ENCODE results near the gene FBXO45.
A peak's percentile ranks its signal among the peaks of the same experiment; 100 is the strongest.
"Not testable (repeated sequence)": the region's sequence is repeated elsewhere in the genome, so short reads cannot be mapped to it uniquely, and the experiment has no call there.

Gene FBXO45

DNA sequence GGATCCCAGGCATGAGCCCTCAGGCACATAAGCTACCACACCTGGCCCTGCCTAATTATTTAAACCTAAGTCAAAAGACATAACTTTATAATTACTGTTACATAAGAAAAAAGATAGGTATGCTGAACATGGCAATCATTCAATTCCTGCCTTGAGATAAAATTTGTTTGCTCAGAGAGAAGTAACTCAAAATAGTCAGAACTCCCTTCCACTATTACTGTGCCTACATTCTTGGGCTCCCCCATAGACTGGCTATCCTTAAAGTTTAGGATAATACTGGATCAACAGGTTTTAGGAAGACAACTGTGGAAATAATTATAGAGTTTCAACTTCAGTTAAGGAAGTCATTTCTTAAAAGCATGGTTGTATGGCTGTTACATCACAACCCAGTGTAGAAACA is 10.0 kb upstream of the FBXO45 start:
- DNase-seq, result no peak

DNA sequence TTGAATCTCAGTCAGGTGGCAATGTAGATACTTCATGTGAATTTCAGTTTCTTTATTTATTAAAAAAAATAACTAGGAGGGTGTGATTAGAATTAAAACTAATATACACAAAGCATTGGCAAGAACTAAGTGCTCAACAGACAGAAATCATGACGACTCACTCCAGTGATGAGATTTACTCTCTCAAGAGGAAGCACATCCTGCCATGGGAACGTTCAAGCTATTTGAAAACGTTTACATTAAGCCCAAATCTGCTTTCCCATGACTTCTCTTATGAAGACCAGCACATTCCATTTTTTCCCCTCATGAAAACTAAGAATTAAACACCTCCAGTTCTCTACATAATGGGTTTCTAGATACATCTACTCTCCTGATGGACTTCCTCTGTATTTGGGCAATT is 8.6 kb upstream of the FBXO45 start:
- no peak for DNase-seq

DNA sequence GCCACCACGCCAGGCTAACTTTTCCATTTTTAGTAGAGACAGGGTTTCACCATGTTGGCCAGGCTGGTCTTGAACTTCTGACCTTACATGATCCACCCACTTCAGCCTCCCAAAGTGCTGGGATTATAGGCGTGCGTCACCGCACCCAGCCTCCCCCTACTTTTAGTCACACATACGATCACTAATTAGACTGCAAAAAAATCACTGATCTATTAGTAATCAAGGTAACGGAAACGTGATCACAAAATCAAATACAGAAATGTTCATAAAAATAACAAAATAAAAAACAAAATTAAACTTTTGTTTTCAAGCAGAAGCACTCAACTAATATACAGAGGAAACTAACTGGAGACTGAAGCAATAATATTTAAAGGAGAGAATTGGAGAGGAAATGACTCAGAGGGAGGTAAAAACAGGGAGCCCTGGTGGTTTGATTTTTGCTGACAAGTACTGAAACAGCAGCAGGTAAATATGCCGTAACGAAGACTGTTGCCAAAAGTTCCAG is 4.7 kb upstream of the FBXO45 start:
- no peak for DNase-seq

DNA sequence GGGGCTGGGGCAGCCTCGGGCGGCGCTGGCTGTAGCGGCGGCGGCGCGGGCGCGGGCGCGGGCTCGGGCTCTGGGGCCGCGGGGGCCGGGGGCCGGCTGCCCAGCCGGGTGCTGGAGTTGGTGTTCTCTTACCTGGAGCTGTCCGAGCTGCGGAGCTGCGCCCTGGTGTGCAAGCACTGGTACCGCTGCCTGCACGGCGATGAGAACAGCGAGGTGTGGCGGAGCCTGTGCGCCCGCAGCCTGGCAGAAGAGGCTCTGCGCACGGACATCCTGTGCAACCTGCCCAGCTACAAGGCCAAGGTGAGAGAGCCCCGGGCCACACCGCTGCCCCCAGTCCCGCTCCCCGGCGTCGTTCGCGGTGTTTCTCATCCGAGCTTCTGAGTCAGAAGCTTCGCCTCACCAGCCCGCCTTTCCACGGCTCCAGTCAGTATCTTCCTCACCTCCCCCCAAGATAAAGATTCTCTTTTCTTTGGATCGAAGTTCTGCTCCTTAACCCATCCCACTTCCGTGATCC is 600 bp downstream of the FBXO45 start:
- DNase-seq, result no peak

DNA sequence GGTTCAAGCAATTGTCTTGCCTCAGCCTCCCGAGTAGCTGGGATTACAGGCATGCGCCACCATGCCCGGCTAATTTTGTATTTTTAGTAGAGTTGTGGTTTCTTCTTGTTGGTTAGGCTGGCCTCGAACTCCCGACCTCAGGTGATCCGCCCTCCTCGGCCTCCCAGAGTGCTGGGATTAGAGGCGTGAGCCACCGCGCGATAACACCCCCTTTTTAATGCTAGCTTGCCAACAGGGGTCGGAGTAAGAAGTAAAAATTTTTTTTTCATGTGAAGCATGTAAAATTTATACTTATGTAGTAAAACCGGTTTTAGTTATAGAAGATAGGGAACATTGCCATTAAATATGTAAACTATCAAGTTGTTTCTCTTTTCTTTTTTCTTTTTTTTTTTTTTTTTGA is 1.9 kb downstream of the FBXO45 start:
- DNase-seq, result not testable (repeated sequence)

DNA sequence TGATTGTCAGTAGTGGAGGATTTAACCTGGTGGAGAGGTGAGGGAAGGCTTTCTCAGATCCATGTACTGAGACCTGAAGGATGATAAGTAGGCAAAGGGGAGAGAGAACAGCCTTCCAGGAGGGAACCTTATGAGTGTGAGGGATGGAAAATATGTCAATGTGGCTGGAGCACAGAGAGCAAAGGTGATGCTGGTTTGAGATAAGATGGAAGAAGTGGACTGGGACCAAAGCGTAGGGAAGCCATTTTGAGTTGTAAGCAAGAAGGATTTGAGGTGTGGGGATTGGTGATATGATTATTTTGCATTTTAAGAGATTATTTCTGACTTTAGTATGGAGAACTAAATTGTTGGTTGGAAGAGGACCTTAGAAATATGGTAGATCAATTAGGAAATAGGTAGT is 3.9 kb downstream of the FBXO45 start:
- DNase-seq, result no peak

DNA sequence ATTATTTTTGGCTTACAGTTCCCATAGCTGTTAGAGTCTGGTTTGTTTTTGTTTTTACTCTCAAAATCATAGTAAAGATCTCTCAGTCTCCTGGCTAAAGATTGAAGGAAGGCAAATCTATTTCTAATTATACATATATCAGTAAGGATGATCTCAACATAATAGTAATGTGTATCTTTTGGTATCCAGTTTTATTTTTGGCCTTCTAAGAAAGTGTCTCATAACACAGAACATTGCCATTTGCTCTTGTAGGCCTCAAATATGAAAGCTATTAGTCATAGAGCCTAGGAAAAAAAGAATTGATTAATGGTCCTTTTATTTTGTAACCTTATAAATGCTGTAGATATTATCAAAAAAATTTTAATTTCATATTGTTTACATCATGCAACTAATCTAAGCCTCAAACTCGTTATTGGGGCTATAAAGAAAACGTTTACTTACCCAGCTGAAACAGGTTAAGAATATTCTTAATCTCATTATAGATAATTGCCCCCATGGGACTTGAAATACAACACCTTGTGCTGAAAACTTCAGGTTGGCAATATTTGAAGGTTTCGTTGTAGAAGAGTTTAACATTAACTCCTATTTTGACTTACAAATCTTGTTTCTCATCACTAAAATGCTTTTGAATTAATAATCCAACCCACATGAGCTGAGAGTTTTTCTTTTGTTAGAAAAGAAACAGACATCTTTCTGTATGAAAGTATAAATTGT is 16.7 kb downstream of the FBXO45 start:
- no peak for DNase-seq

DNA sequence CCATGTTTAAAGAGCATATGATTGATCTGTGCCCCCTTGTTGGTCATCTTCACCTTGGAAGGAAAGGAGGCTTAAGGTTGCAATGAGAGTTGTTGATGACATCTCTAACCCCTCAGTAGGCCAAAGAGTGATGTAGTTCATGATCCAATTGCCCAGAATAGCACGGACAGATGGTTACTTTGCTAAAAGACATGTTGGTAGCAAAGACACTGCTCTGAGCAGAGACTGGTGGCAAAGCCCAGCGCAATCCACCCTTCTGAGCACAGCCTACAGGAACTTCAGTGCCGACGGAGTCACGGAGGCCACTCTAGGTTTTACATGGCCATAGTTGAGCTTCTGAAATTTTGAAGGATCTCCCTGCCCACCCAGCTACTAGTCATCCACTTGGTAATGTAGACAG is 21.8 kb downstream of the FBXO45 start:
- DNase-seq, result no peak

DNA sequence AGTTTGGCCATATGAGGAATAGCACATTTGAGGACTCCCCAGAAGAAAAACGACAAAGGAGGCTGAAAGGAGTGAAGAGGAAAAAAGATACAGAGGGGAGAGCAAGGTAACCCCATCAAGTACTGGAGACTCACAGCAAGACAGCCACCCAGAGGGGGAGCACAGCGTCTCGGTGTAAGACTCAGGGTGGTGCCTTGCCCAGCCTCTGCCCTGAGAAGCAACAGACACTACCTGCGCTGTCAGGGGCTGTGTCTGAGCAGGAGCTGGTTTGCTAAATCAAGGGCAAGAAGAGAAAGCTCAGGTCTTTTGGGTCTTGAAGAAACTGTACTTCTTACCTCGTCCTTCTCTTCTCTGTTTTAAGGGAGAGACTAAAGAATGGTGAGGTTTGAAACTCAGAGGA is 27.9 kb downstream of the FBXO45 start:
- DNase-seq, result no peak

DNA sequence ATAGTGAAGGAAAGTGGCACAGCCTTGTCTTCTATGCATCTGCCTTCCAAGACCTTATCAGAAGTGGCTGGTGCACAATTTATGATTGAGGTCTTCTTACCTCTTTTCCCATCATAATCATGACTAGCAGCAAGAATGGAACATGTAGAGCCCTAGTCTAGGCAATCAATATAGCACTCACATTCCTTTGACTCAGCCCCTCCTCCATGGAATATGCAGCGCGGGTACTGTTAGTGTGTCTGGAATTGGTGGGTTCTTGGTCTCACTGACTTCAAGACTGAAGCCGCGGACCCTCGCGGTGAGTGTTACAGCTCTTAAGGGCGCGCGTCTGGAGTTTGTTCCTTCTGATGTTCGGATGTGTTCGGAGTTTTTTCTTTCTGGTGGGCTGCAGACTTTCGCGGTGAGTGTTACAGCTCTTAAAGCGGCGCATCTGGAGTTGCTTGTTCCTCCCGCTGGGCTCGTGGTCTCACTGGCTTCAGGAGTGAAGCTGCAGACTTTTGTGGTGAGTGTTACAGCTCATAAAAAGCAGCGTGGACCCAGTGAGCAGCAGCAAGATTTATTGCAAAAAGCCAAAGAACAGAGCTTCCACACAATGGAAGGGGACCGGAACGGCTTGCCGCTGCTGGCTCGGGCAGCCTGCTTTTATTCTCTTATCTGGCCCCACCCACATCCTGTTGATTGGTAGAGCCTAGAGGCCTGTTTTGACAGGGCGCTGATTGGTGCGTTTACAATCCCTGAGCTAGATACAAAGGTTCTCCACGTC is 29.7 kb downstream of the FBXO45 start:
- DNase-seq, result not testable (repeated sequence)

DNA sequence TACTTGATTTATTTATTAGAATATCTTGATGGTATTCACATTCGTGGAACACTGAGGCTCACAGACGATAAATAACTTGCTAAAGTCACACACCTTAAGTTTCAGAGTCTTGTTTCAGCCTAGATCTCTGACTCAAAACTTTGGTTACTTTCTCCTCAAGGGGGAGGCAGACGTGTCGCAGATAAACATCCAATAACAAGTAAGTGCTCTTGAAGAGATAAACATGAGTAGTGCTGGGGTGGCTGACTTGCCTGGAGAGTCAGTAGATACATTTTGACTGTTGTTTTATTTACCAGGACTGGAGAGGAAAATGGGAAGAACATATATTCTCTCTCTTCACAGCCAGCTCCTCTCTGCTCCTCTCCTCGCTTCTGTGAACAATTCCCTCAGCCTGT is 31.3 kb downstream of the FBXO45 start:
- DNase-seq, result no peak

DNA sequence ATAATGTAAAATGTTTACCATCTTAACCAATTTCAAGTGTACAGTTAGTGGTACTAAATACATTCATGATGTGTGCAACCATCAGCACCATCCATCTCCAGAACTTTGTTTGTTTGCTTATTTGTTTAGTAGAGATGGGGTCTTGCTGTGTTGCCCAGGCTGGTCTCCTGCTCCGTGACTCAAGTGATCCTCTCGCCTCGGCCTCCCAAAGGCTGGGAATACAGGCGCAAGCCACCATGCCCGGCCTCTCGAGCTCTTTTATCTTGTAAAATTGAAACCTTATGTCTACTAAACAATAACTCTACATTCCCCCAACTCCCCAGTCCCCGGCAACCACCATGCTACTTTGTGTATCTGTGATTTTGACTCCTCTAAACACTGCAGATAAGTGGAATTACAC is 31.9 kb downstream of the FBXO45 start:
- DNase-seq, result no peak

DNA sequence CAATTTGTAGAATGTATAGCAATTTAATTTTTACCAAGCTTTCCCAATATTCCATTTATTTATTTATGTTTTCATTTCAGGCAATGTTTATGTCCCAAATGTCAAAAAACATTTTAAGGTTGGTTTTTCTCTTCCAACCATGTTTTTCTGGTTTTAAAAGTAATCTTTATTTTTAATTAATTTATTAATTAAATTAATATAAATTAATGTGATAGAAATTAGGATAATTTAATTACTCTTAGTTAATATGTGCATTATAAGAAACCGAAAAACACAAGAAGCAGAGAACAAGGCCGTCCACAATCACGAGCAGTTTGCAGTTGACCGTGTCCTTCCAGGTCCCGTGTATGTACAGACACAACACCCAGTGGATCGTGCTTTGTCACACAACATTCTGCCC is 34.2 kb downstream of the FBXO45 start:
- no peak for DNase-seq

DNA sequence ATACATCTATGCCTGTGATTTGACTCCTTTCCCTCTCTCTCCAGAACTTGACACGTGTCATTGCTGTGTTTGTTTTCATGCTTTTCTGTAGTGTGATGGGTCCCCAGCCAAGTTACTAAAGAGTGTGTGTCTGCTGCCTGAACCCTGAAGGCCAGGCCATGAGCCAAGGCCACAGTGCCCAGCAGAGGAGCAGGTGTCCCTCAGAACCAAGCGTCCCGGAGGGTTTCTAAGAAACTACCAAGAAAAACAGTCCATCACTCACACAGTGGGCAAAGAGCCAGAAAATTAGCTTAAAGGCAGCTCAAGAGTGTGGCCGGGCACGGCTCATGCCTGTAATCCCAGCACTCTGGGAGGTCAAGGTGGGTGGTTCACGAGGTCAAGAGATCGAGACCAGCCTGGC is 35.2 kb downstream of the FBXO45 start:
- no peak for DNase-seq

DNA sequence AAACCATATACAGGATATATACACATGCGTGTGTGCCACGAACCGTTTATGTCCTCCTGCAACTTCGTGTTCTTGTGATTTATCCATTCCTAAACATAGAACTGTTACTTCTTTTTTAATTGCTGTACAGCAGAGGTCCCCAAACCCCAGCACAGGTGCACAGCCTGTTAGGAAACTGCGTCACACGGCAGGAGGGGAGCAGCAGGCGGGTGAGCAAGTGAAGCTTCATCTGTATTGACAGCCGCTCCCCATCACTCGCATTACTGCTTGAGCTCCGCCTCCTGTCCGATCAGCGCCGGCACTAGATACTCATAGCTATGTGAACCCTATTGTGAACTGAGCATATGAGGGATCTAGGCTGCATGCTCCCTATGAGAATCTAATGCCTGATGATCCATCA is 36.1 kb downstream of the FBXO45 start:
- no peak for DNase-seq

DNA sequence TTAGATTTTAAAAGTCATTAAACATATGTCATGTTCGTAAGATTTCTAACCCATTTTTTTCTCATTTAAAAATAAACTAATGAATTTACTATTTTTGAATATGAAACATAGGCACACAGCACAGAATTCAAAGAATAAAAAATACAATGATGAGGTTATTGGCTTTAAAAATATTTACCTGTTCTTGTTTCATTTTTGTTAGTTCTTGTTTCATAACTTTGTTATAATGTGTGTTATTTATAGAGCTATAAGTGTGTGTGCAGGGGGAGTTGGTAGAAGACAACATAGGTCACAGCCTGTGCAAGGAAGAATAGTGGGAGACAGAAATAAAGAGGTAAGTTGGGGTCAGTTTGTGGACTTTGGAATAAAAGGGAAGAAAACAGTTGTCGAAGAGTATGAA is 40.2 kb downstream of the FBXO45 start:
- DNase-seq, result no peak

DNA sequence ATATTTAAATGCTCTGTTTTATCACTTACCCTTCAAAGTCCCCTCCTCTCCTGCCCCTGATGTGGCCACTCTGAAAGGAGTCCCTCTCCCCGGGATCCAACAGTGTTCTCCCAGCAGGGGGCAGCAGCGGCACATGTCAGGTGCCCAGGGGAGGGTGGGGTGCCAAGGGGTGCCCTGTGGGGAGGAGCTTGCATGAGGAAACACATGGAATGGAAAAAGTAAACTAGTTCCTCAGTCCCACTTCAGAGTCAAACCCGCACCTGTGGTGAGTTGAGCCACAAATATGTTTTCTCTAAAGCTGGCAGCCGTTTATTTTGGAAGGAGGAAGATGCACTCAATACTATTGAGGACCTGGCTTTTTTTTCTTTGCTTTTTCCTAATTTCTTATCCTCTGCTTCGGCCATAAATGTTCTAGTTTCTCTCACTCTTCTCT is 40.9 kb downstream of the FBXO45 start:
- DNase-seq, result peak; percentile 84

DNA sequence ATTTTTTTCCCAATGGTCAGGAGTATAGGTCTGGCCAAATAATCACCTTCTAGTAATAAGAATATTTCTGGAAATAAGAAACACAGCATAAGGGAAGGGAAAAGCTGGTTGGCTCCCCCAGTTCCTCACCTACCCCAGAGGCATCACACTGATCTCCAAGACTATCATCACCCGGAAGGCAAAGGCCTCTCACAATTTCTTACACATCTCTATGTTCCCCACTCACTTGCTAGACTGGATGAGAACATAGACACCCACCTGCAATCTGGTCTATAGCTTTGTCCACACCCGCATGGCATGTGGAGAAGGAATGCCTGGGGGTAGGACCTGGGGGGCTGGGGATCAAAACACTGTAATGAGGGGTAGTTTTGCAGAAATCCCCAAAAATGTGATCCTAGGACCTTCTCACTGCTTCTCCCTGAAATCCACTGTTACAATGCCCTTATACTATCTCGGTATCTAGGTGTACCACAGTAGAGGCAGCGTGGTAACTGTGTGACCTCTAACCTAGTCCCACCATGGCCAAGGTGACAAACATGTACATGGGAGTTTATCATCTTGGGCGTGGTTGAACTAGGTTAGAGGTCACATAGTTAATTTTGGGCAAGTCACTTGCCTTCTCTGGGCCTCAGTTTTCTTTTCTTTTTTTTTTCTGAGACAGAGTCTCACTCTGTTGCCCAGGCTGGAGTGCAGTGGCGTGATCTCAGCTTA is 41.5 kb downstream of the FBXO45 start:
- DNase-seq, result no peak

DNA sequence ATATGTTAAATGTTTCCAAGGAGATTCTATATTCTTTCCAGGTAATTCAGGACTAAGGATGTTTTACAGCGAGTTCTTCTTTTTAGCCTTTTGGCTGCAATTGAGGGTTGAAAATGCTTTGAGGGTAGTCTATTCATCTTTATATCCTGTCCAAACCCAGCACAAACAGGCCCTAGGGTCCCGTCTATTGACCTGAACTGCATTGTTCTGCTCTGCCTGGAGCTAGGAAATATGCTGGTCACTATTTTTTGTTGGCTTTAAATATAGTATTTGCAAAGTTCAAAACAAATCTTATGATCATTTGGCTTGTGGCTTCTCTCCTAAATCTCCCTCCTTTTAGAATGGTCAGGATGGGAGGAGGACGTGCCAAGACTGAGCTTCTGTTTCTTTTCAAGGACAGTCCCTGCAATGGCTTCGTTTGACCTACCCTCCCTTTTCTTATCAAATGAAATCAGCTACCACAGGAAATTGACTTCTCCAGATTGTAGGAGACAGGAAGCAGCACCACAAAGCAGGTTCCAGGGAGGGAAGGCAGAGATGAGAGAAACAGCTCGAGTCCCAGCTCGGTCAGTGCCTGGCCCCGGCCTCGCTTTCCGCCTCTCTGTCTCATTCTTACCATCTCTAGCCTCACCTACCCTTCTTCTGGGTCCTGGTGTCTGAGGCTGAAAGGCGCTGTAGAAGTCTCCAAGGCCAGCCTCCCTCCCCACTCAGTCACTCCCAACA is 43.5 kb downstream of the FBXO45 start:
- DNase-seq, result no peak

DNA sequence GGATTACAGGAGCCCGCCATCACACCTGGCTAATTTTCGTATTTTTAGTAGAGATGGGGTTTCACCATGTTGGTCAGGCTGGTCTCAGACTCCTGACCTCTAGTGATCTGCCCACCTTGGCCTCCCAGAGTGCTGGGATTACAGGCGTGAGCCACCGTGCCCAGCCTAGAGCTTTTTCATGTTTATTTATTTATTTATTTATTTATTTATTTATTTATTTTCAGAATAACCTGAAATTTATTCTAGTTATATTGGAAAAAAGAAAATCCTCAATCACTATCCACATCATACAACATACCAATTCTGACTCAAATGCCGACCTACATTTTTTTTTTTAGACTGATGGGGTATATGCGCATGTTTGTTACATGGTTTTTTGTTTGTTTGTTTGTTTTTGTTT is 46.8 kb downstream of the FBXO45 start:
- DNase-seq, result not testable (repeated sequence)

DNA sequence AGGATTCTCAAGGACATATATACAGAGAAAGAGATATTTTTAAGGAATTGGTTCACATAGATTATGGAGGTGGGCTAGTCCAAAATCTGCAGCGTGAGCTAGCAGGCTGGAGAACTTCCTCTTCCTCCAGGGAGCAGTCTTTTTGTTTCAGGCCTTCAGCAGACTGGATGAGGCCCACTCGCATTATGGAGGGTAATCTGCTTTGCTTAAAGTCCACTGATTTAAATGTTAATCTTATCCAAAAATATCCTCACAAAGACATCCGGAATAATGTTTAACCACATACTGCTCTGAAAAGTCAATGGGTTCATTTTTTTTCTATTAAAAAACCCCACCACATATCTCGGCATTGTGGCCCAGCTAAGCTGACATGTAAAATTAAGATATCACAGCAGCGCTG is 48.8 kb downstream of the FBXO45 start:
- no peak for DNase-seq

DNA sequence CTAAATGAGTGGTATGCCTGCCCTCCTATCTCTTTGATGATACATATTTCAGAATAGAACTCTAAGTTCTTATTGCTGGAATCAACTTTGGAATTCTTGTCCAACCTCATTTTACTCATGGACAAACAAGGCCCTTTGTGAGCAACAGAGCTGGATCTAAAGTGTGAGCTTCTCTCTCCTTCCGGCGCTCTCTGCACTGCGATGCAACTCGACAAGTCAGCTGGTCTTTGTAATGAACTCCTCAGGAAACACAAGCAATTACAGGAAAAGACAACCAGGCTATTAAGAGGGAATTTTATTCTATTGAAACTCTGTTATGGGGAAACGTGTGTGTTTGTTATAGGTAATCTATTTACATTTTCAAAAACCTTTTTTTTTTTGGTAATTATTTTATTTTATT is 50.8 kb downstream of the FBXO45 start:
- DNase-seq, result no peak

DNA sequence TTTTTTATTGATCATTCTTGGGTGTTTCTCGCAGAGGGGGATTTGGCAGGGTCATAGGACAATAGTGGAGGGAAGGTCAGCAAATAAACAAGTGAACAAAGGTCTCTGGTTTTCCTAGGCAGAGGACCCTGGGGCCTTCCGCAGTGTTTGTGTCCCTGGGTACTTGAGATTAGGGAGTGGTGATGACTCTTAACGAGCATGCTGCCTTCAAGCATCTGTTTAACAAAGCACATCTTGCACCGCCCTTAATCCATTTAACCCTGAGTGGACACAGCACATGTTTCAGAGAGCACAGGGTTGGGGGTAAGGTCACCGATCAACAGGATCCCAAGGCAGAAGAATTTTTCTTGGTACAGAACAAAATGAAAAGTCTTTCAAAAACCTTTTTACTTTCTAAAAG is 51.2 kb downstream of the FBXO45 start:
- not testable (repeated sequence) for DNase-seq

Data from left hindlimb (tissue), 1 donor.